Smooth muscle cell (in vitro differentiated cells): ENCODE data around the gene PCNX1. TPM values are rescaled to one million over a fixed set of nuclear protein-coding genes. Genes with fewer than 3 reads are reported as not detected.
"Not testable (repeated sequence)": the region's sequence is repeated elsewhere in the genome, so short reads cannot be mapped to it uniquely, and the experiment has no call there.

Experiments
- DNase-seq: peaks from one replicate; lab custom pipeline; 2025; ENCODE audit not compliant: unreplicated experiment; lab: John Stamatoyannopoulos, UW
- H2AFZ ChIP-seq: fragments of 200-600 bp; sonication (generic); 2 replicates; pipeline ENCODE4 v1.6.0; 2016; ENCODE audit warnings: antibody characterized with exemption, low read depth, mild to moderate bottlenecking
- H3F3A ChIP-seq: fragments of 200-600 bp; sonication (generic); 2 replicates; pipeline ENCODE4 v1.6.0; 2017; ENCODE audit warnings: antibody characterized with exemption, low read depth
- H3K27ac ChIP-seq: fragments of 200-600 bp; sonication (generic); 2 replicates; pipeline ENCODE4 v1.5.1; 2016; ENCODE audit warnings: low read depth, mild to moderate bottlenecking
- H3K27me3 ChIP-seq: fragments of 200-600 bp; sonication (generic); 2 replicates; pipeline ENCODE4 v1.6.1; 2016; ENCODE audit warnings: low read depth, mild to moderate bottlenecking
- H3K36me3 ChIP-seq: fragments of 200-600 bp; sonication (generic); 2 replicates; pipeline ENCODE4 v1.5.1; 2016; ENCODE audit warnings: low read depth
- H3K4me1 ChIP-seq: fragments of 200-600 bp; sonication (generic); 2 replicates; pipeline ENCODE4 v1.5.1; 2016; ENCODE audit warnings: low read depth
- H3K4me2 ChIP-seq: fragments of 200-600 bp; sonication (generic); 2 replicates; pipeline ENCODE4 v1.6.0; 2016; ENCODE audit warnings: mild to moderate bottlenecking
- H3K4me3 ChIP-seq: fragments of 200-600 bp; sonication (generic); 2 replicates; pipeline ENCODE4 v1.5.1; 2016; ENCODE audit warnings: mild to moderate bottlenecking
- H3K79me2 ChIP-seq: fragments of 200-600 bp; sonication (generic); 2 replicates; pipeline ENCODE4 v1.6.0; 2016; ENCODE audit warnings: low read depth, mild to moderate bottlenecking
- H3K9ac ChIP-seq: fragments of 200-600 bp; sonication (generic); 2 replicates; pipeline ENCODE4 v1.6.0; 2016; ENCODE audit warnings: low read depth
- H3K9me3 ChIP-seq: fragments of 200-600 bp; sonication (generic); replicated peaks from 2 replicates; pipeline ENCODE4 v1.5.1; 2016; ENCODE audit warnings: low read depth
- H4K20me1 ChIP-seq: fragments of 200-600 bp; sonication (generic); 2 replicates; pipeline ENCODE4 v1.6.0; 2016; ENCODE audit warnings: low read depth
- WGBS: methylation state at CpG from one replicate; pipeline ENCODE4 v1.1.7; 2016; ENCODE audit warnings: low lambda C conversion rate; 5-methylcytosine and 5-hydroxymethylcytosine counted together
- polyA plus RNA-seq: library from polyadenylated mRNA; unstranded; fragments of >200 nt; fragmentation: Nextera tagmentation; extraction: Ambion mirVana; gene quantifications from 2 replicates; pipeline ENCODE4 v1.2.1, GENCODE V29; 2016
- total RNA-seq: library from RNA; depleted of rRNA; stranded (reverse); fragments of >200 nt; gene quantifications from 2 replicates; pipeline ENCODE4 v1.2.3, GENCODE V29; 2014
- TF ChIP-seq, protein P1 (sequence below): fragments of 200-600 bp; sonication (generic); IDR thresholded peaks from 2 replicates; pipeline ENCODE4 v1.5.1; 2017; ENCODE audit warnings: borderline replicate concordance, mild to moderate bottlenecking, antibody characterized with exemption; ENCODE audit not compliant: insufficient read depth, poor library complexity, severe bottlenecking

The PCNX1 gene
- total and polyA plus RNA-seq, 2 experiments from 2014 or later: 12.2 to 68.2 TPM

DNA sequence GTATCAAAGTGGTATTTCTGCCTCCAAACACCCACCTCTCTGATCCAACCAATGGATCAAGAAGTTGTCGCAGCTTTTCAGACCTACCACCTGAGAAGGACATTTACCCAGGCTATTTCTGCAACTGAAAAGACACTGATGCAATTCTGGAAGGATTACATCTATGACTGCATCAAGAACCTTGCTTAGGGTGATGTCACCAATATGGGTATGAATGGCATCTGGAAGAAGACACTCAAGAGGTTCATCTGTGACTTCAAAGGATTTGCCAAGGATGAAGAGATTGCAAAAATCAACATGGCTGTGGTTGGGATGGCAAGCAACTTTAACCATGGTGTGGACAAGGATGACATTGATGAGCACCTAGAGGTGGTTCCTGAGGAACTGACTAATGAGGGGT is 154.2 kb downstream of the PCNX1 start:
- Histone ChIP-seq H3K9ac (no peak overlapping the region), H3K27me3 (no peaks in the 10 kb centered on the region), H3K9me3 (peaks cover 7% of the 10 kb centered on the region), H3F3A (peaks cover 5% of the 10 kb centered on the region), H3K27ac (no peak overlapping the region), H3K4me3 (no peak overlapping the region), H3K36me3 (peaks cover 52% of the 10 kb centered on the region), H3K79me2 (peaks cover 17% of the 10 kb centered on the region), H2AFZ (no peak overlapping the region), H3K4me1 (no peaks in the 10 kb centered on the region), H3K4me2 (no peak overlapping the region), H4K20me1 (peaks cover 3% of the 10 kb centered on the region)
- 93% methylated on average over 1 of the region's 1 CpG for WGBS
- TF ChIP-seq, protein P1, sequence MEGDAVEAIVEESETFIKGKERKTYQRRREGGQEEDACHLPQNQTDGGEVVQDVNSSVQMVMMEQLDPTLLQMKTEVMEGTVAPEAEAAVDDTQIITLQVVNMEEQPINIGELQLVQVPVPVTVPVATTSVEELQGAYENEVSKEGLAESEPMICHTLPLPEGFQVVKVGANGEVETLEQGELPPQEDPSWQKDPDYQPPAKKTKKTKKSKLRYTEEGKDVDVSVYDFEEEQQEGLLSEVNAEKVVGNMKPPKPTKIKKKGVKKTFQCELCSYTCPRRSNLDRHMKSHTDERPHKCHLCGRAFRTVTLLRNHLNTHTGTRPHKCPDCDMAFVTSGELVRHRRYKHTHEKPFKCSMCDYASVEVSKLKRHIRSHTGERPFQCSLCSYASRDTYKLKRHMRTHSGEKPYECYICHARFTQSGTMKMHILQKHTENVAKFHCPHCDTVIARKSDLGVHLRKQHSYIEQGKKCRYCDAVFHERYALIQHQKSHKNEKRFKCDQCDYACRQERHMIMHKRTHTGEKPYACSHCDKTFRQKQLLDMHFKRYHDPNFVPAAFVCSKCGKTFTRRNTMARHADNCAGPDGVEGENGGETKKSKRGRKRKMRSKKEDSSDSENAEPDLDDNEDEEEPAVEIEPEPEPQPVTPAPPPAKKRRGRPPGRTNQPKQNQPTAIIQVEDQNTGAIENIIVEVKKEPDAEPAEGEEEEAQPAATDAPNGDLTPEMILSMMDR: no peak
- DNase-seq: no peak

DNA sequence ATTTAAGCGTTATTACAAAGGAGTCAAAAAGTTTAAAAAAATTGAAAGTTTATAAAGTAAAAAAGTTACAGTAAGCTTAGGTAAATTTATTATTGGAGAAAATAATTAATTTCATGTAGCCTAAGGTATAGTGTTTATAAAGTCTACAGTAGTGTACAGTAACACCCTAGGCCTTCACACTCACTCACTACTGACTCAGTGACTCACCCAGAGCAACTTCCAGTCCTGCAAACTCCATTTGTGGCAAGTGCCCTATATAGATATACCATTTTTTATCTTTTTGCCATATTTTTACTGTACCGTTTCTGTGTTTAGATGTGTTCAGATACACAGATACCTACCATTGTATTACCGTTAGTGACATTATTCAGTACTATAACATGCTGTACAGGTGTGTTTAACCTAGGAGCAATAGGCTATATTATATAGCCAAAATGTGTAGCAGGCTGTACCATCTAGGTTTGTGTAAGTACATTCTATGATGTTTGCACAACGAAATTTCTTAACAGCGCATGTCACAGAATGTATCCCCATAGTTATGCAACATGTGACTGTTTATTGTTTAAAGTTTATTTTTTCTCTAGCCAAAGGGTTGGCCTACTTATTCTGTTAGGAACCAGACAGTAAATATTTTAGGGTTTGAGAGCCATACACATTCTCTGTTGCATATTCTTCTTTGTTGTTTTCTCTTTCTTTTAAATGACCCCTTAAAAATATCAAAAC is 155.5 kb downstream of the PCNX1 start:
- Histone ChIP-seq H4K20me1 (peaks cover 8% of the 10 kb centered on the region), H3K9ac (no peak overlapping the region), H3K4me2 (no peak overlapping the region), H3K36me3 (peaks cover 50% of the 10 kb centered on the region), H2AFZ (no peak overlapping the region), H3K79me2 (peaks cover 23% of the 10 kb centered on the region), H3F3A (peaks cover 5% of the 10 kb centered on the region), H3K27me3 (no peaks in the 10 kb centered on the region), H3K4me1 (no peaks in the 10 kb centered on the region), H3K9me3 (peaks cover 7% of the 10 kb centered on the region), H3K4me3 (no peak overlapping the region), H3K27ac (no peak overlapping the region)
- WGBS: 97% methylated on average over 5 of the region's 5 CpGs
- no peak for DNase-seq
- TF ChIP-seq, protein P1: no peak

DNA sequence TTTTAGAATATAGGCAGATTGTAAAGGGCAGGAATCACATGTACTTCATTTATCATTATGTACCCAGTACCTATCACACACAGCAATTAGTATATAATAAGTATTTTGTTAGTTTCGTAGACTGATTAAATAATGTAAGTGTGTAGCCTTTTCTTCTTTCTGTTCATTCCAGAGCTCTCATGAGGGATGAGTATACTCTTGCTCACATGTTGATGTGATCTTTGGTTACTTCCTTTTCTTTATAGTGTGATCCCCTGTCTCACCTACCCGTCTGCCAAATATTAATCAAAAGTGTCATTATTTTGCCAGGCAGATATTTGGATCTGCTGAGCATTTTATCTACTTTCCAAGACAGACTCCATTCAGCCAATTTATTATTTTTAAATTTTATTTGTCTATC is 156.1 kb downstream of the PCNX1 start:
- peaks cover 8% of the 10 kb centered on the region for H4K20me1 ChIP-seq
- 97% methylated on average over 2 of the region's 2 CpGs for WGBS
- H3K9me3 ChIP-seq: peaks cover 7% of the 10 kb centered on the region
- no peaks in the 10 kb centered on the region for H3K27me3 ChIP-seq
- H3K27ac ChIP-seq: no peak overlapping the region
- H3F3A ChIP-seq: peaks cover 3% of the 10 kb centered on the region
- H3K36me3 ChIP-seq: peaks cover 45% of the 10 kb centered on the region
- H3K9ac ChIP-seq: no peak overlapping the region
- H3K4me1 ChIP-seq: no peaks in the 10 kb centered on the region
- H3K4me3 ChIP-seq: no peak overlapping the region
- peaks cover 24% of the 10 kb centered on the region for H3K79me2 ChIP-seq
- TF ChIP-seq, protein P1: no peak
- H3K4me2 ChIP-seq: no peak overlapping the region
- no peak overlapping the region for H2AFZ ChIP-seq
- DNase-seq: no peak

DNA sequence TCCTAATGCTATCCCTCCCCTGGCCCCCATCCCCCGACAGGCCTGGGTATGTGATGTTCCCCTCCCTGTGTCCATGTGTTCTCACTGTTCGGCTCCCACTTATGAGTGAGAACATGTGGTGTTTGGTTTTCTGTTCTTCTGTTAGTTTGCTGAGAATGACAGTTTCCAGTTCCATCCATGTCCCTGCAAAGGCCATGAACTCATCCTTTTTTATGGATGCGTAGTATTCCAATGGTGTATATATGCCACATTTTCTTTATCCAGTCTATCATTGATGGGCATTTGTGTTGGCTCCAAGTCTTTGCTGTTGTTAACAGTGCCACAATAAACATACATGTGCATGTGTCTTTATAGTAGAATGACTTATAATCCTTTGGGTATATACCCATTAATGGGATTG is 157.5 kb downstream of the PCNX1 start:
- H4K20me1 ChIP-seq, H3K4me1 ChIP-seq, H2AFZ ChIP-seq, DNase-seq, H3F3A ChIP-seq, H3K4me2 ChIP-seq, H3K27me3 ChIP-seq, H3K9ac ChIP-seq, H3K9me3 ChIP-seq, H3K27ac ChIP-seq, H3K4me3 ChIP-seq: not testable (repeated sequence)
- H3K79me2 ChIP-seq: peaks cover 24% of the 10 kb centered on the region
- WGBS: 100% methylated on average over 3 of the region's 3 CpGs
- peaks cover 43% of the 10 kb centered on the region for H3K36me3 ChIP-seq
